Glomerular visceral epithelial cell (primary cell): ENCODE results near the gene KIF18B.
A peak's percentile ranks its signal among the peaks of the same experiment; 100 is the strongest.

Experiments
- DNase-seq: peaks from one replicate; pipeline ENCODE4 v3.0.0-alpha.2; 2016; ENCODE audit errors: extremely low spot score

KIF18B gene

DNA sequence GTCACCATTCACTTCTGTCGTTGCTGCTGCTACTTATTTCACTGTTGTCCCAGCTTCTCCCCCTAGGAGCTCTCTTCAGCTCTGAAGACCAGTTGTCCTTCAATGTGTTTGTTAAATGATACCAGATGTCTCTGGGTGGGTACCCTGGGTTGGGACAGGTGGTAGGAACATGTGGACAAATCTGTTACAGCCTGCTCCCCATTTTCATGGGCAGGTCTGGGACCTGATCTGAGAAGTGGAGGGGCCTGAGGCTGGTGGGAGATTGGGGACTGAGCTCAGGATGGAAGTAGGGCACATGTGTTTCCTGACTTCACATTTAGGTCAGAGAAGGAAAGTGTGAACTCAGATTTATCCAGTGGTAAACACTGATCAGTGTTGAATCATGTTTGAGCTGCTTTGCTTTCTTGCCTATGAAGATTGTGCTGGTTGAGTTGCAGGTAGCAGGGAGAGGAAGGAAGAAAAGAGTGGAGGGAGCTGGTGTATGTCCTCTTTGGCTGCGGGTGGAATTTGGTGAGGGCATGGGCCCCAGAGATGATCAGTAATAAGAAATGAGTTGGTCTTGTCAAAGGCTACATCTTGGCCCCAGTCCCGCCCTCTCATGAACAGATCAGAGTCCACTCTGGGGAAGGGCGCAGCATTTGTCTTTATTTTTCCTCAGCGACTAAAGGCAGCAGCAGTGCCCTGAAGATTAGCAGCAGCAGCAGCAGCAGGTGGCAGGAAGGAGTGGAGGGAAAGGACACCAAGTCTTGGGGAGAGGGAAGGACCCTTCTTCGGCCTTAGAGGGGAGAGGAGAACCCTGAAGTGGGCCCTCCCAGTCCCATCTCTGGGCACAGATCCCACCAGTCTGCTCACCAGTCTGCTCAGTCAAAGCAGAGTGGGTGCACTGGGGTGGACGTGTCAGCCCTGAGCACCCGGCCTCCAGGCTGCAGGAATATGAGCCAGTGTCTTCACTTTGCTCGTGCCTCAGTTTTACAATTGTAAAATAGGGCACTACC is 42.3 kb downstream of the KIF18B start:
- DNase-seq: no peak

DNA sequence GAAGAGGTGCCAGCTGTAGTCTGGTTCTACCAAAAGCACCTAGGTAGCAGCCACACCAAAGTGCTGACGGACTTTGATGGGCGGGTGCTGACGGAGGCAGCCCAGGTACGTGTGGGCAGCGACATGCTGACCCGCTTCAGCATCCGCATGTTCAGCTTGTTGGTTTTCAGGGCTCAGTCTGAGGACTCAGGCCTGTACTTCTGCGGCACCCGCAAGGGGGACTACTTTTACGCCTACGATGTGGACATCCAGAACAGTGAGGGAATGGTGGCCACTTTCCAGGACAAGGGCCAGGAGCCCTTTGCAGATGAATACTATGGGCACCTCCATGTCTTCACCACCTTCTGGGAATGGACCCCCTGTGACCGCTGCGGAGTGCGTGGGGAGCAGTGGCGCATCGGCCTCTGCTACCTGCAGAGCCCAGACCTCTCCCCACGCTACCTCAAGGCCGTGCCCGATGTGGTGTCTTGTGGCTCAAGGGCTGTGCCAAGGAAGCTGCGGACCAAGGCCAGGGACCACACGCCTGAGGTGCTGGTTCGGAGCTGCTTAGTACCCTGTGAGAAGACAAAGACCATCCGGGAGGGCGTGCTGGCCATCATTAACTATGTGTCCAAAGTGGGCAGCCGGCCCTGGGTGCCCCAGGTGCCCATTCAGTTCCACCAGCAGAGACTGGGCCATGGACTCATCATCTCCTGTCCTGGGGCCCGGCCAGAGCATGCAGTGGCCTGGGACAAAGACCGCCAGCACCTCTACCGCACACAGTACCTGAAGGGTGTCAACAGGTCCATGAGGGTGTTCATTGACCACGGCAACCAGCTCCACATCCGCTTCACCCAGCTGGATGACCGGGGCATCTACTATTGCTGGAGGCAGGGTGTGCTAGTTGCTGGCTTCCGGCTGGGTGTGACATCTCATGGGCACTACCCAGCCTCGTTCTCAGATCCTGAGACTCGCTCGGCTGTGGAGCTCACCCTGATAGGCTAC is 43.3 kb downstream of the KIF18B start:
- DNase-seq: no peak

DNA sequence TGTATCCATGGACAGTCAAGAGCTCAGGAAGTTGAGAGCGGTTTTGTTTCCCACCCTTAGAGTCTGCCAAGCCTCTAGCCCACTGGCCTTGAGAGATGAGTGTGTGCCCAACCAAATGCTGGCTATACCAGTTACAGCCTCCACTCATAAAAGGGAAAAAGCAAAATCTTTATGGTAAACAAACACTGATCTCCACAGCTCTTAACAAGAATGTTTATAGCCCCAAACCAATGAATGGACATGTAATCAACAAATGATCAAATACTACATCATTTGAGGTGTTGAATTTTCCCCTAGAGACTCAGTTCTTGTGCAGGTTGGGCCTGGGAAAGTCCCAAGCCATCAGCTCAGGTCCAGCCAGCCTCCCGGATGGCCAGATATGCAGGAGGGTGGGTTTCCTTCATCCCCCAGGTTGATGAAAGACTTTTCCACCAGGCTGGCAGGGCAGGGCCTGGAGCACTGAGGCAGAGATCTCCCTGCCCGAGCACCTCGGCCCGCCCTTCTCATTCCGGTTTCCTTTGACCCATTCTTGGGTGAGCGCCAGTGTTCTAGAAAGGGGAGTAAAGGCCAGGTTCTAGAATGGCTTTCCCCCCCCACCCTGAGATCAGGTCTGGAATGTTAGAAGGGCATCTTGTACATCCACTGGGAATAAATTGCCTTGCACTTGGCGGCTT is 44.4 kb downstream of the KIF18B start:
- DNase-seq: no peak

DNA sequence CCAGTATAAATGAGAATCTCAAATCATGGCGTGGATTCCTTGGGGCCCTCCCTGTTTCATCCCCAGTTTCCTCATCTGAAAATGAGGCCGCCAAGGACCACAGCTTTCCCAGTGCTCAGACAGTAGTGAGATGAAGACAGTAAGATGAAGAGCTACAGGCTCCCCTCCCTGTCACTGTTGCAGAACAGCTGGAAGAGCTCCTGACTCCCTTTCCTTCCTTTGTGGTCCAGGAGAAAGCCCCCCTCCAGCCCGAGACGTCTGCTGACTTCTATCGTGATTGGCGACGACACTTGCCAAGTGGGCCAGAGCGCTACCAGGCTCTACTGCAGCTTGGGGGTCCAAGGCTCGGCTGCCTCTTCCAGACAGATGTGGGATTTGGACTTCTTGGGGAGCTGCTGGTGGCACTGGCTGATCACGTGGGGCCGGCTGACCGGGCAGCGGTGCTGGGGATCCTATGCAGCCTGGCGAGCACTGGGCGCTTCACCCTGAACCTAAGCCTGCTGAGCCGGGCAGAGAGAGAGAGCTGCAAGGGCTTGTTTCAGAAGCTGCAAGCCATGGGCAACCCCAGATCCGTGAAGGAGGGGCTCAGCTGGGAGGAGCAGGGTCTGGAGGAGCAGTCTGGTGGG is 45.3 kb downstream of the KIF18B start:
- DNase-seq: no peak

DNA sequence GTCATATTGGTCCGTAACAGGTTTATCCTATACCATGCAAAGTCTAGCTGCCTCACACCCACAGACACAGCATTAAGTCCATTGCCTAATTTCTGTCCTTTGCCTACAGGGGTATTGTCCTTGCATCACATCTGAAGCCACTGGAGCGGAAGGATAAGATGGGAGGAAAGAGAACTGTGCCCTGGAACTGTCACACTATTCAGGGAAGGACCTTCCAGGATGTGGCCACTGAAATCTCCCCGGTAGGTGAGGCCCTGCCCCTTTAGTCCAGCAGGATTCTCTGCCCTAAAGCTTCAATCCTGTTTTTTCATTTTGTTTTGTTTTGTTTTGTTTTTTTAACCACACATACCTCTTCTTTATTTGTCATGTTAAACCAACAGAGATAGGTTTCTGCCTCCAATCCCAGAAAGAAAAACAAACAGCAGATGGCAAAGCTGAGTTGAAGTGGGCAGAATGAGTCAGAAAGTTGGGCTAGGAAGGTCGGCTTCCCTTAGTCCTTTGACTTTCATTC is 46.1 kb downstream of the KIF18B start:
- DNase-seq: peak; percentile 53

DNA sequence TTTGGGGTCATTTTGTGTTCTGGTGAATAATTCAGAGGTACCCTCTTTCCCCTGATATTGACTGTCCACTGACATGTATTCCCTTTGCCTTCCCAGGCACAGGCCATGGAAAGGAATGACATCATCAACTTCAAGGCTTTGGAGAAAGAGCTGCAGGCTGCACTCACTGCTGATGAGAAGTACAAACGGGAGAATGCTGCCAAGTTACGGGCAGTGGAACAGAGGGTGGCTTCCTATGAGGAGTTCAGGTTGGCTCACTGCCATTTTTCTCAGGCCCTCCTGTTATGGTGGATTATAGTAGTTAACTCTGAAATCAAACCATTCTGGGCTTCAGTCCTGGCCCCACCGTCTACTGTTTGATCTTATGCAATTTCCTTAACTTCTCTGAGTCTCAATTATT is 46.7 kb downstream of the KIF18B start:
- peak; percentile 79 for DNase-seq

DNA sequence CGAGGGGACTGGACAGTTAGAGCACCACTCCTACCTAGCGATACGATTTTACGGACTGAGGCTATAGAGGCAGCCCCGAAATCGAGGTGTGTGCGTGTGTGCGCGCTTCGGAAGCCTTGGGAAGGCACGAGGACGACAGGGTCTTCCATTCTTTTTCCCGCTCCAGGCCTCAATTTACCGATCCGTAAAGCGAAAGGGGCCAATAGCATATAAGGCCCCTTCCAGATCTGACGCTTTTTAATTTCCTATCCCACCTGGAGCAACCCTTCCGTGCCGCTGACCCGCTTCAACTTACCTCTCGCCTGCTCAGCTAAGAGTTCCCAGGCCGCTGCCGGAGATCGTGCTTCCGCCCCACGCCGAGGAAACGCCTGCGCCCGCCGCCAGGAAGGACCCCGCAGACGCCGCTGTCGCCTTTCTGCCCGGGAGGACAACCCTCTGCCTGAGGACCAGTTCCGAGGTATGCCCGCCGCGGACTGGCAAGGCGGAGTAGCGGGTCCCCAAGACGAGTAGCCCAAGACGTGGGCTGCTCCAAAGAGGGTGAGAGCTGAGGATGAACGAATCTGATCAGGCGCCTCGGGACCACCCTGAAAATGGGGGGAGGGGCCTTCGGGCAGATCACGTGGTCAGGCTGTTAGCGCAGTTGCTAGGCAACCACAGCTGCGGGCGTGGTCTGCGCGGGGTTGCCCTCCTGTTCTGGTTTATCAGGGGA is 48.3 kb downstream of the KIF18B start, which contains the start of gene EFTUD2:
EFTUD2 (minus strand) TSS at position 372 of the 709 bp plus-strand sequence. CDS start 4,924 bp downstream, outside the sequence.
- DNase-seq: peak; percentile 89

DNA sequence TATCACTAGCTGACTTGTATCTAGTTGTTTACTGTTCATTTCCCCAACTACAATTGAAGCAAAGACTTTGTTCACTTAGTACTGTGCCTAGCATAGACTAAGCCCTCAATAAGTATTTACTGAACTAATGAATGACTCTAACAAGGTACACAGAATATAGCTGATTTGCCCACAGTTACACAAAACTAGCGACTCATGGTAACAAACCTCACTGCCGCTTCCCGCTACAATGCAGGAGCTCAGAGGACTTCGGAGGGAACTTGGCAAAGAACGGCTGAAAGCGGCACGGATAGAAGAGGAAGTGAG is 48.9 kb downstream of the KIF18B start:
- no peak for DNase-seq

DNA sequence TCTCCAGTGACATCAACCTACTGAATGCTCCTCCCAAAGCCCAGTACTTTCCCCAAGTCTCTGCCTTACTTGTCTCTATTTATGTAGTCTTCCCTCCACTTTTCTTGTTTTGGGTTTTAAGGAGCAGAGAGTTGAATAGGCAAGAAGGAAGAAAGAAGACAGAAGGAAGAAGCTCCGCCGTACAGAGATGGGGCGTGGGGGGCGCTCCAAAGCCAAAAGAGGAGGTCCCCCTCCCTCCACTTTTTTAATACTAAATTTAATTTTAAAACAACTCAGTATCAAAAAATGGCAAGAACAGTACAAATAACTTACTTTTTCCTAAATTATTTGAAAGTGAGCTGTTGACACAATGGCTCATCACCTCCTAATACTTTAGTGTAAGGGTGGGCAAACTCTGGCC is 52.9 kb downstream of the KIF18B start:
- DNase-seq: no peak

DNA sequence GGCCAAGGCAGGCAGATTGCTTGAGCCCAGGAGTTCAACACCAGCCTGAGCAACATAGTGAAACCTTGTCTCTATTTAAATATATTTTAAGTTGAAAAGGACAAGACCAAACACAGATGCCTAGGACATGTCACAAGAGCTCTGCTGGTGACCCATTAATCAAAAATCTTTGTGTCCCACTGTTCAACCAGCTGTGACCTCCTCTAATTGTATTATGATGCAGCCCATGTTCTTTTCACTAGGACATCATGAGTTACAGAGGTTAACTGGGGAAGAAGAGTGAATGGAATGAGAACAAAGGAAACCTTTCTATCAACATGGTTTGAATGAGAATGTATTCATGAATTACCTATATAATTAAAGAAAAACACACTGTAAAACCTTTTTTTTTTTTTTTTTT is 55.3 kb downstream of the KIF18B start:
- DNase-seq: no peak

DNA sequence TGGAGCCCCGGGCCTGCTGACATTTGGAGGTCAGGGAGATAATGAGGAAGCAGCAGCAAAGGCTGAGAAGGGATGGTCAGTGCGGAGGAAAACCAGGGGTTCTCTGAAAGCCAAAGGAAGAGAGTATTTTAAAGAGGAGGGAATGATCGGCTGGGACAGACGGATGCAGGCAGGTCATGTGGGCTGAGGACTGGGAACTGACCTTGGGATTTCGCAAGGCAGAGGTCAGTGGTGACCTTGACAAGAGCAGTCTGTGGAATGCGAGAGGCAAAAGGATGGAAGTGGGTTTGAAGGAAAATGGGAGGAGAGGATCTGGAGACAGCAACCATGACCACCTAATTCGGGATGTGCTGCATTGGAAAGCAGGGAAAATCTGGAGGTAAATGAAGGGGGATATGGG is 58.6 kb downstream of the KIF18B start:
- no peak for DNase-seq

DNA sequence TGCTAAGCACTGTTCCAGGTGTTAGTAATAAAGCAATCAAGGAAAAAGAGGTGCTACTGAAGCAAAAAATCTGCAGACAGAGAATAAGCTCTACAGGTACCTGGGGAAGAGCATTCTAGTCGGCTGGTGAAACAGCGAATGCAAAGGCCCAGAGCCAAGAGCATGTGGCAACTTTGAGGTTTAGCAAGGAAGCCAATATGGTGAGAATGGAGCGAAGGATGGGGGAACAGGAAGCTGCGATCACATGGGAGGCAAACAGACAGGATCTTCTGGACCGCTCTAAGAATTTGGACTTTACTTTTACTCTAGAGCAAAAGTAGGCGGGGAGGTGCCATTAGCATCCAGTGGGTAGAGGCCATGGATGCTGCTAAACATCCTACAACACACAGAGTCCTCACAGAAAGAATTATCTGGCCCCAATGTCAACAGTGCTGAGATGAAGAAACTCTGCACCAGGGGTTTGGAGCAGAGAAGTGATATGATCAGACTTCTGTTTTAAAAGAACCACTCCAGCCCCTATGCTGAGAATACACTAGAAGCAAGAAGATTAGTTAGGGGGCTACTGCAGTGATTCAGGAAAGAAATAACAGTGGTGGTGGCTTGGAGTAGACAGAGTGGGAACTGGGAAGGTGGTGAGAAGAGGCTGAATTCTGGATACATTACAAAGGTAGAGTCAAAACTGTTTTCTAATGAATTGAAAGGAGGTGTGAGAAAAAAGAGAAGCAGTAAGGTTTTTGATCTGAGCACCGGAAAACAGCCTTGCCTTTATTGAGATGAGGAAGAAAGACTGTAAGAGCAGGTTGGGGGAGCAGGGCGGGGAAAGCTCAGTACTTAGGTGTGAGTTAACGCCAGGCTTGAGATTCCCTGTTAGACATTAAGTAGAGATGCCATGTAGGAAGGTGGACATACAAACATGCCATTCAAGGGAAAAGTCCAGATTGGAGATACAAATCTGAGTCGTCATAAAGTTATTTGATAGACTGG is 59.3 kb downstream of the KIF18B start:
- no peak for DNase-seq

DNA sequence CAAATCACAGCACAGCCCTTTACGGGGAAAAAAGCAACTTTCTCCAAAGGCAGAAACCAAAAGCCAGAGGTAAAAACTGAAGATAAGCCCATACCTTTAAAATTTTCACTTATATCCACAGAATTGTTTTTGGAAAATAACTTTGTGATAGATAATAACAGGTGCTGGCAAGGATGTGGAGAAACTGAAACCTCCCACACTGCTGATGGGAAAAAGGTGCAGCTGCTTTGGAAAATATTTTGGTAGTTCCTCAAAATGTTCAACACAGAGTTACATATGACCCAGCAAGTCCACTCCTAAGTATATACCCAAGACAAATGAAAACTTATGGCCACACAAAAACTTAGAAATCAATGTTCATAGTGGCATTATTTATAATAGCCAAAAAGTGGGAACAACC is 60.6 kb downstream of the KIF18B start:
- DNase-seq: no peak

DNA sequence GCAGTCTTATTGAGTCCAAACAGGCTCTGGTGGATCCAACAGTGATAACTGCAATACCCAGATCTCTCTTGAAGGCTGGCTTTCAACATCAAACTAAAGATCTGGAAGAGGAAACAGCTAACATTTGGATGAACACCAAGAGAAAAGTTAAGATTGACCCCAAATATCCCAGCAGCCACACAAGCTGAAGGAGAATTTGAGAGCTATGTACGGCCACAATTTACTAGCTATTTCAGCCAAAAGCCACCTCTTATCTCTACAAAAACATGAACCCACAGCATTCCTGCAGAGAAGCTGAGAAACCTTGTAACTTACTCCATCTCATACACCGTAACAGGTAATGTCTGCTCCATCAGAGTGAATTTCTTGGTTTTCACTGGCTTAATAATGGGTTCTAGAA is 62.6 kb downstream of the KIF18B start:
- DNase-seq: no peak

DNA sequence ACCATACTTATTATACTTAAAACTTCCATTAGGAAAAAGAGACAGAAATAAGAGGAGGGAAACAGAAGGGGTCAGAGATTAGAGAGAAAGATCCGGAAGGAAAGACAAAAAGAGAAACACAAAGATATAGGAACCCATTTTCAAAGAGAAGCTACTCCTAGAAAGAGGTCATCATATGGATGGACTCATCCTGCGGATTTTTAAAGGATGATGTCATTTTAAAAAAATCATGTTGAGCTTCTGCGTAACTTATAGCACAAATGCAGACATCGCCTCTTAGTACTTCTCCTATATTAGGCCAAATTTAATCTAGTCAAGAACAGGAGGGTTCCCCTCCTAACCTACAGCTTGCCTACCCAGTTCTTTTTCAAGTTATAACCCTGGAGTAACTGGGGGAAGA is 66.4 kb downstream of the KIF18B start:
- no peak for DNase-seq

DNA sequence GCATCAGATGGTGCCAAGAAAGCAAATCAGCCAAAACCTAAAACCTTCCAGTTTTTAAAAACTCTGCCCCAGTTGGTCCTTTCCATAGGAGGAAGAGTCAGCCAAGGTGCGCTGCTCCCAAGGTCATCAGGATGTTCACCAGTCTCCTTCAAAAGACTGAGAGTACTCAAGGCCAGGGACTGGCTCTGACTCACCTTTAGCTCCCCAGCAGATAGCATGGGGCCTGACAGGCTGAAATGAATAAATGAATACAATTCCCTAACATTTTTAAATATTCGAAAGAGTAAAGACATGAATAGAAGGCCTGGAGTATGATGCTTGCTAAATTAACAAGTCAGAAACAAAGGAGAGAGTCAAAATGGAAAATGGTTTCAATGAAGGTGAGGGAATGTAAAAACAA is 67.5 kb downstream of the KIF18B start:
- no peak for DNase-seq

DNA sequence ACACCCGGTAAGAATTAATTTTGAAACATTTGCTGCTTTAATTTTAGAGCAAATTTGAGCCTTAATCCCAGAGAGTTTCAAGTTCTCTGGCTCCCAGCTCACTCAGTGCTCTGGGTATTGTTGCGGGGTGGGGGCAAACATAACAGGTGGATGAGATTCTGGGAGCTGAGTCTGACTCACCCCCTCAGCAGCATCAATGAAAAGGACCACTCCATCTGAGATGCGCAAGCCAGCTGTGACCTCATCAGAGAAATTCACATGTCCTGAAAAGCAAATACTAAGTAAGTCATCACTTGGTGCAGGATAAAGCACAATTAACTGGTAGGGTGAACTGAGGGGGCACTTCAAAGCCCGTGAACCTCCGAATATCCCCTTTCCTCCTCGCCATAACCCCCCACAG is 68.2 kb downstream of the KIF18B start:
- DNase-seq: no peak

DNA sequence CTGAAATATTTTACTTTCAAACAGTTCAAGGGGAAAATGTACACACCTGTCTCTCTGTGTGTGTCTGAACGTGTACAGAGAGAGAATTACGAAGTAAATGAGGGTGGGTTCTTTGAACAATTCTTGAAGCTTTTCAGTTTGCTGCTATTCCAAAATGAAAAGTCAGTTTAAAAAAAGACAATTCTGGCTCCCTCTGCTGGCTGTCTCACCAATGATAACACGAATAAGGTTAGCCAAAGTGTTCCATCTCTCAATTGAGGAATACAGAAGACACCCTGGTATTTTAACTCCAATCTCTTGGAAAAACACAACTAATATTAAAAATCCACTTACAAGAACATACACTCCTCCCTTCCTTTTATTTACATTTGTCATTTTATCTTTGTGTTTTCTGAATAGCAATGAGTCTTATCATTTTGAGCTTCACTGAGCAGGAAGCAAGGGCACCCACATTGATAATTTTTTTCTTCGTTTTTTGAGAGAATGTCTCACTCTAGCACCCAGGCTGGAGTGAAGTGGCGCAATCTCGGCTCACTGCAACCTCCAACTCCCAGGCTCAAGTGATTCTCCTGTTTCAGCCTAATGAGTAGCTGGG is 68.8 kb downstream of the KIF18B start:
- DNase-seq: peak; percentile 47

DNA sequence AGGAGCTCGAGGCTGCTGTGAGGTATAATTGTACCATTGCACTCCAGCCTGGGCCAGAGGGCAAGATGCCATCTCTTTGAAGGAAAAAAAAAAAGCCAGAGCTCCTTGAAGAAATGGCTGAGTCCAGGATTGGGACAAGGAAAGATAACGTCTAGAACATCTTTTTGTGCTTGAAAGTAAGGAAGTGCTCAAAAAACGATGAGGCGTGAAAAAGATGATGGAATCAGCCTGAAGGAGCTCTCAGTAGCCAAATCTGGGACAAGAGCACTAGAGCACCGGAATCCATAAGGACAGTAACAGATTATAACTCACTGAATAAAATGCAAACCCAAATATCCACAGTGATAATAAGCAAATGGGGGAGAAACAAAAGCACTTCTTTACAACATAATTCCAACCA is 70.5 kb downstream of the KIF18B start:
- no peak for DNase-seq
